IMR-90 (cell line): ENCODE measurements around the gene ITPR2. TPM values are rescaled to one million over a fixed set of nuclear protein-coding genes. Genes with fewer than 3 reads are reported as not detected.

Source experiments
- ATAC-seq: fragments of 200-7000 bp; cut with Tn5 transposase; 2 replicates; pipeline ENCODE4 v1.9.1; 2020; ENCODE audit warnings: low read depth, mild to moderate bottlenecking, moderate library complexity
- BruUV-seq: library from RNA; stranded (reverse); fragments of 400-500 nt; replicated peaks from 2 replicates; lab custom pipeline; 2021; lab: Mats Ljungman, UMichigan
- CTCF ChIA-PET: fragments of 300-600 bp; formaldehyde crosslinking; extraction: SDS; loops from one replicate; lab custom pipeline; 2021; ENCODE audit warnings: antibody characterized with exemption; lab: Yijun Ruan, JAX
- POLR2A ChIA-PET: fragments of 300-600 bp; sonication (Branson Sonifier 250); formaldehyde crosslinking; loops from one replicate; lab custom pipeline; 2022; ENCODE audit warnings: antibody characterized with exemption; ENCODE audit not compliant: unreplicated experiment; lab: Charles Lee
- DNase-seq: peaks from one replicate; pipeline ENCODE4 v3.0.0; 2013
- H2AFZ ChIP-seq: replicated peaks from 2 replicates; pipeline ENCODE3; 2013; ENCODE audit warnings: low read length, mild to moderate bottlenecking; ENCODE audit not compliant: poor library complexity
- H2AK5ac ChIP-seq: 2 replicates; pipeline ENCODE4 v1.6.1; 2013; ENCODE audit warnings: low read depth, low read length, inconsistent platforms
- H2AK9ac ChIP-seq: replicated peaks from 2 replicates; pipeline ENCODE3; 2013; ENCODE audit warnings: mild to moderate bottlenecking, low read depth, low read length, moderate library complexity; ENCODE audit not compliant: poor library complexity
- H2BK120ac ChIP-seq: 2 replicates; pipeline ENCODE4 v1.6.1; 2013; ENCODE audit warnings: low read depth, low read length, inconsistent platforms
- H2BK15ac ChIP-seq: 3 replicates; pipeline ENCODE4 v1.6.1; 2013; ENCODE audit warnings: low read depth, low read length, inconsistent platforms
- H2BK20ac ChIP-seq: 2 replicates; pipeline ENCODE4 v1.6.1; 2013; ENCODE audit warnings: low read depth, mild to moderate bottlenecking, inconsistent platforms, low read length, moderate library complexity
- H2BK5ac ChIP-seq: 2 replicates; pipeline ENCODE4 v1.6.1; 2013; ENCODE audit warnings: mild to moderate bottlenecking, low read depth, low read length, inconsistent platforms; ENCODE audit not compliant: poor library complexity, severe bottlenecking
- H3K14ac ChIP-seq: replicated peaks from 2 replicates; pipeline ENCODE4 v1.6.1; 2013; ENCODE audit warnings: low read depth, low read length, inconsistent platforms
- H3K18ac ChIP-seq: 2 replicates; pipeline ENCODE4 v1.6.1; 2013; ENCODE audit warnings: low read depth, low read length, control low read depth
- H3K23ac ChIP-seq: 2 replicates; pipeline ENCODE4 v1.6.1; 2013; ENCODE audit warnings: low read depth, low read length, inconsistent platforms
- H3K27ac ChIP-seq: 2 replicates; pipeline ENCODE4 v1.5.1; 2013; ENCODE audit warnings: mild to moderate bottlenecking, control low read depth, low read length; ENCODE audit not compliant: insufficient read depth
- H3K27me3 ChIP-seq: 2 replicates; pipeline ENCODE4 v1.6.1; 2013; ENCODE audit warnings: low read length; ENCODE audit not compliant: control insufficient read depth, insufficient read depth
- H3K36me3 ChIP-seq: 2 replicates; pipeline ENCODE4 v1.6.1; 2013; ENCODE audit warnings: low read length, mixed read lengths; ENCODE audit not compliant: control insufficient read depth, insufficient read depth
- H3K4ac ChIP-seq: 2 replicates; pipeline ENCODE4 v1.6.1; 2013; ENCODE audit warnings: low read depth, low read length, inconsistent platforms
- H3K4me1 ChIP-seq: 2 replicates; pipeline ENCODE4 v1.6.1; 2013; ENCODE audit warnings: low read length, mixed read lengths; ENCODE audit not compliant: control insufficient read depth, insufficient read depth
- H3K4me2 ChIP-seq: 2 replicates; pipeline ENCODE4 v1.6.1; 2013; ENCODE audit warnings: low read depth, mild to moderate bottlenecking, control low read depth, low read length, moderate library complexity
- H3K4me3 ChIP-seq: 2 replicates; pipeline ENCODE4 v1.5.1; 2013; ENCODE audit warnings: low read depth, mild to moderate bottlenecking, control low read depth, low read length, moderate library complexity; ENCODE audit not compliant: insufficient read depth
- H3K56ac ChIP-seq: 2 replicates; pipeline ENCODE4 v1.6.1; 2013; ENCODE audit warnings: low read length, inconsistent platforms; ENCODE audit not compliant: insufficient read depth; ENCODE audit errors: extremely low read depth
- H3K79me1 ChIP-seq, 2 experiments: 2 replicates each; pipeline ENCODE4 v1.6.1; 2013; ENCODE audit warnings: low read length in 2 of 2, inconsistent platforms in 1 of 2, low read depth in 1 of 2
- H3K9ac ChIP-seq: 2 replicates; pipeline ENCODE4 v1.6.1; 2013; ENCODE audit warnings: low read depth, low read length, control low read depth
- H3K9me1 ChIP-seq: 2 replicates; pipeline ENCODE4 v1.6.1; 2013; ENCODE audit warnings: low read length, inconsistent platforms; ENCODE audit not compliant: insufficient read depth
- H3K9me3 ChIP-seq: 2 replicates; pipeline ENCODE4 v1.6.1; 2013; ENCODE audit warnings: low read length; ENCODE audit not compliant: control insufficient read depth, insufficient read depth
- H4K20me1 ChIP-seq: 2 replicates; pipeline ENCODE4 v1.6.1; 2013; ENCODE audit warnings: low read length, inconsistent platforms; ENCODE audit not compliant: insufficient read depth
- H4K5ac ChIP-seq: 2 replicates; pipeline ENCODE4 v1.6.1; 2013; ENCODE audit warnings: mild to moderate bottlenecking, low read depth, low read length, control low read depth
- H4K8ac ChIP-seq, 2 experiments: 2 replicates each; pipeline ENCODE4 v1.6.1; 2013; ENCODE audit warnings: low read depth in 2 of 2, low read length in 2 of 2, control low read depth in 1 of 2, inconsistent platforms in 1 of 2
- H4K91ac ChIP-seq: 2 replicates; pipeline ENCODE4 v1.6.1; 2013; ENCODE audit warnings: low read depth, low read length, inconsistent platforms; ENCODE audit not compliant: insufficient read depth
- CHD1 ChIP-seq: IDR thresholded peaks from 2 replicates; pipeline ENCODE4 v1.6.1; 2012; ENCODE audit warnings: low read depth, low read length, improper control_type of control experiment
- MXI1 ChIP-seq: IDR thresholded peaks from 2 replicates; pipeline ENCODE4 v1.6.1; 2012; ENCODE audit warnings: low read depth, mild to moderate bottlenecking, low read length, moderate library complexity, borderline replicate concordance
- WGBS, 2 experiments: methylation state at CpG; one replicate each; pipeline versions ENCODE4 v1.1.5 to v1.1.7; 2013; ENCODE audit warnings: missing lambda C conversion rate in 2 of 2; ENCODE audit not compliant: insufficient read length in 1 of 2; ENCODE audit errors: extremely low coverage in 2 of 2; 5-methylcytosine and 5-hydroxymethylcytosine counted together
- dilution Hi-C: fragments of 300-500 bp; cut with HindIII; formaldehyde crosslinking; loops from one replicate; pipeline ENCODE4 v1.14.3; 2018; ENCODE audit warnings: low sequenced_read_pairs; ENCODE audit not compliant: unreplicated experiment
- in situ Hi-C: fragments of 300-500 bp; cut with MboI; formaldehyde crosslinking; loops from 3 replicates; pipeline ENCODE4 v1.14.3; 2019; ENCODE audit warnings: low sequenced_read_pairs, inconsistent platforms, mixed read lengths
- intact Hi-C: fragments of 100-400 bp; cut with micrococcal nuclease; formaldehyde crosslinking; loops from 2 replicates; pipeline ENCODE4 v1.10.0; 2022
- polyA plus RNA-seq, 3 experiments: library from polyadenylated mRNA; depleted of rRNA; stranded (reverse); fragments of >200 nt; gene quantifications; 2 replicates each; pipeline ENCODE4 v1.2.3, GENCODE V29; 2012; ENCODE audit warnings: low replicate concordance in 1 of 3
- total RNA-seq: library from RNA; depleted of rRNA; stranded (reverse); fragments of >200 nt; gene quantifications from 2 replicates; pipeline ENCODE4 v1.2.3, GENCODE V29; 2012

Gene ITPR2
- total and polyA plus RNA-seq, 2 of the 4 experiments (the other 2 are of a cell fraction) = 1.2 to 9.0 TPM

- Histone ChIP-seq H4K8ac (no peak overlapping the region), H3K9me1 (no peaks in the 10 kb centered on the region), H3K36me3 (no peaks in the 10 kb centered on the region), H2AK9ac (no peak overlapping the region), H3K4me2 (no peak overlapping the region), H3K9ac (no peak overlapping the region), H2BK20ac (no peak overlapping the region), H4K20me1 (no peaks in the 10 kb centered on the region), H3K18ac (no peak overlapping the region), H2AK5ac (no peak overlapping the region), H2BK5ac (no peak overlapping the region), H2AFZ (no peak overlapping the region), H3K27me3 (no peaks in the 10 kb centered on the region), H3K23ac (no peak overlapping the region), H4K91ac (no peak overlapping the region), H2BK15ac (no peak overlapping the region), H2BK120ac (no peak overlapping the region), H3K4me3 (no peak overlapping the region), H3K4ac (no peak overlapping the region), H3K56ac (no peak overlapping the region), H3K9me3 (no peaks in the 10 kb centered on the region), H4K5ac (no peak overlapping the region), H3K4me1 (no peaks in the 10 kb centered on the region), H3K14ac (no peak overlapping the region), H3K27ac (no peak overlapping the region), H3K79me1 (no peaks in the 10 kb centered on the region)
- ATAC-seq = no peak
- dilution Hi-C loops (no loop called here), intact Hi-C loops (no loop called here), in situ Hi-C loops (no loop called here)
- POLR2A ChIA-PET = interaction anchor here (0.7 kb wide), 1 partner anchor 181 kb away, joined by 3 read pairs; no protein-coding TSS in a partner anchor
- TF ChIP-seq CHD1 (no peak), MXI1 (no peak)
- no peak for DNase-seq
- CTCF ChIA-PET = interaction anchor here (0.9 kb wide), 1 partner anchor 16 kb away, joined by 4 read pairs; no protein-coding TSS in a partner anchor
- BruUV-seq = no TSS peak
- WGBS, 2 experiments = 50% methylated on average over 3 of the region's 4 CpGs; no CpG with 5 or more reads in 1 of the 2 experiments
These were observed 319.5 kb downstream of the ITPR2 start for GRCh38 chr12:26513363-26514043.
